ENCODE results near the gene OR4E1.
"Not testable (repeated sequence)": the region's sequence is repeated elsewhere in the genome, so short reads cannot be mapped to it uniquely, and the experiment has no call there.

The OR4E1 gene

GRCh38 chr14:21652209-21652808, 21.3 kb downstream of the OR4E1 start:
- DNase-seq = no peak

GRCh38 chr14:21647380-21647779, 26.2 kb downstream of the OR4E1 start:
- DNase-seq = no peak

GRCh38 chr14:21643407-21643806, 30.2 kb downstream of the OR4E1 start:
- no peak for DNase-seq

GRCh38 chr14:21642683-21643082, 30.9 kb downstream of the OR4E1 start:
- DNase-seq = no peak

- no peak for DNase-seq
Measured at GRCh38 chr14:21634840-21635239, 38.8 kb downstream of the OR4E1 start, which contains the start of gene OR10G2. Gene OR10G2, minus strand, starts transcription at chr14:21634940. Its CDS starts 98 bp downstream, at chr14:21634842.

GRCh38 chr14:21631084-21631483, 42.5 kb downstream of the OR4E1 start:
- DNase-seq = no peak

- DNase-seq = not testable (repeated sequence)
Measured at GRCh38 chr14:21630503-21630902, 43.1 kb downstream of the OR4E1 start.

- no peak for DNase-seq
Measured at GRCh38 chr14:21626491-21627230, 47.0 kb downstream of the OR4E1 start.
